ENCODE measurements around the gene GAMT.
"Not testable (repeated sequence)": the region's sequence is repeated elsewhere in the genome, so short reads cannot be mapped to it uniquely, and the experiment has no call there.

GAMT gene

GRCh38 chr19:1401138-1401888 is at the start of gene GAMT:
GAMT (minus strand) TSS chr19:1401542; CDS start chr19:1401476, 66 bp downstream.
- DNase-seq (ENCODE audit: low read depth, low spot score): no peak

- DNase-seq (ENCODE audit: low read depth, low spot score): no peak
Measured at GRCh38 chr19:1449467-1450442, 48.4 kb upstream of the GAMT start, which contains the start of gene APC2. APC2 (plus strand) TSS chr19:1450121; CDS start chr19:1453002, 2,881 bp downstream.

GRCh38 chr19:1447944-1448343 is 46.6 kb upstream of the GAMT start:
- DNase-seq (ENCODE audit: low read depth, low spot score): no peak

GRCh38 chr19:1447504-1447903 is 46.2 kb upstream of the GAMT start:
- no peak for DNase-seq (ENCODE audit: low read depth, low spot score)

DNA sequence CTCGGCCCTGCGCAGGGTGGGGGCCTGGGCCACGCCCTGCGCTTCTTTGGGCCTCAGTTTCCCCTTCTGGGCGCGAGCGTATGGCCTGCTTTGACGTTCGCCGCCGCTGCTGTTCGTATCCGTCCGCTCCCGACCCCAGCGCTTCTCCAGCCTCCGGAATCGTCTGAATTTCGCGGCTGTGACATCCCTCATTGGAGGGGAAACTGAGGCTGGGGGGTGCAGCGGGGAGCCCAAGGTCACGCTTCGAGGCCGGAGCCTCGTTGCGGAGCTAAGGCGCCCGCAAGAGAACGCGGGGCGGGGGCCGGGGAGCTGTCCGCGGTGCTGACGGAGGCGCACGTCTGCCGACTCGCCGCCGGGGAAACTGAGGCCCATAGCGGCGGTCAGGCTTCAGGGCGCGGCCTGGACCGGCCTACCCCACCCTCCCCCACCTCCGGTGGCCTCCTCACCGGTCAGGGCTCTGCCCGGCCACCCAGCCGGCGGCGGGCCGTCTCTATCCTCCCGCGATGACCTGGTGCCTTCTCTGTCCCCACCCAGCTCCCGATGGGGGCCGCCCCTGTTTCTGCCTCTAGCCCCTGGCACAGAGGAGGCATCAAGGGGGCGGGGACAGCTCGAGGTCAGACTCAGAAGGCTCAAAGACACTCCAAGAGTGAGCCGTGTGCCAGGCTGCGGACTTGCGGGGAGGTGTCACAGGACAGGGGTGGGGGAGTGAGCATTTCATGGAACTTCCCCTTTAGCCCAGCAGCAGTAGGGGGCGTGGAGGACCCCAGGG is 45.6 kb upstream of the GAMT start:
- no peak for DNase-seq (ENCODE audit: low read depth, low spot score)

DNA sequence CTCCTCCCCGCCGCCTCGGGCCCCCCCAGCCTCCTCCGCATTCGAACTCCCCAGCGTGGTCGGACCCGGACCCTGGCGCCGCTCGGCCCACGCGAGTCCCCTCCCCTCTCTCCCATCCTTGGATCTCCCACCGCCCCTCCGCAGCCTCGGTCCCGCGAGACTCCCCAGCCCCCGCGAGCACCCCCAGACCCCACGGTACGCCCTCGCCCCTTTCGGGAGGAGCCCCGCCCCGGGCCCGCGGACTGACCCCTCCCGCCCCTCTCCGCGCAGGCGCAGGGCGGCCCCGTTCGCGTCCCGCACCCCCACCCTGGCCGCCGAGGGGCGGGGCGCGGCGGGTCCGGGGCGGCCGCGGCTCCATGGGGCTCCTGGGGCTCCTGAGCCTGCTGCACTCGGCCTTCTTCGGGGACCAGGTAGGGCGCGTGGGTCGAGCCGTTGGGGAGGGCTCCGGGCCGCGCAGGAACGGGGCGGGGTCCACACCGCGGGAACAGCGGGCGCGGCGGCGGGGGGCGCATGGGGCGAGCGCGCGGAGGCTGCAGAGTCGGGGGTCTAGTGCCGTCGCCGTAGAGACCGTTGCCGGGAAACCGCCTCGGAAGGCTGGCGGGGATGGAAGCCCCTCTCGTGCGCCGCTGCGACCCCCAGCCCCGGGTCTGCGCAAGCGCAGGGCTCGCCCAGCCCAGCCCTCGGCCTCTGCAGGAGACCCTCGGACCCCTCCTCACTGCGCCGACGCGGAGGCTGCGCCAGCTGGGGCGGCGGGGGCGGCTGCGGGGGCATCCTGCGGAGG is 44.8 kb upstream of the GAMT start:
- no peak for DNase-seq (ENCODE audit: low read depth, low spot score)

DNA sequence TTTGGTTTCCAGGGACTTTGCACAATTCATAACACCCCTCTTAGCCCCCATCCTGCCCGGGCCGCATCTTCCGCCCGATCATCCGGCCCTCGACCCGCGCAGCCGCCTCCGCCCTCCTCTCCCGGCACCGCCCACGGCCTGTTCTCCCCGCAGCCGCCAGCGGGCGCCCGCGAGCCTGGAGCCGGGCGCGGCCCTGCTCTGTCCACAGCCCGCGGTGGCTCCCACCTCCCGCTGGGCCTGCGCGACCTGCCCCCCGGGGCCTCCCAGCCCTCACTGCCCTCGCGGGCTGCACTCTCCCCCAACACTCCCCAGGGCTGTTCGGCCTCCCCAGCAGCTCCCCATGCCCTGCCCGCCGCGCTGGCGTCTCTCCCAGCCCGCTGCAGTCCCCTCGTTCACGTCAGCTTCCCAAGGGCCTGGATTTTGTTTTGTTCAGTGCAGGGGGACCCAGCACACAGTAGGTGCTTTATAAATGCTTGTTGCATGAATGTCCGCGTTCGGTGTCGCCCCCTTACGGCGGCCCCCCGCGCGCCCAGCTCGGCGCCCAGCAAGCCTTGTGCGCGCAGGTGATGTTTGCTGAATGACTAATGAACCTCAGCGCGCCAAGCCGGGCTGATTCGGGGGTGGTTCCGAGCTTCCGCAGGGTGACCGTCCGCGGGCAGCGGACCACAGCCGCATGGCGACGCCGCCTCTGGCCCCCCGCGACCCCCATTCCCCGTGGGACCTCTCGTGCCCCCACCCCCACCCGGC is 44.0 kb upstream of the GAMT start:
- DNase-seq (ENCODE audit: low read depth, low spot score): peak; percentile 50

DNA sequence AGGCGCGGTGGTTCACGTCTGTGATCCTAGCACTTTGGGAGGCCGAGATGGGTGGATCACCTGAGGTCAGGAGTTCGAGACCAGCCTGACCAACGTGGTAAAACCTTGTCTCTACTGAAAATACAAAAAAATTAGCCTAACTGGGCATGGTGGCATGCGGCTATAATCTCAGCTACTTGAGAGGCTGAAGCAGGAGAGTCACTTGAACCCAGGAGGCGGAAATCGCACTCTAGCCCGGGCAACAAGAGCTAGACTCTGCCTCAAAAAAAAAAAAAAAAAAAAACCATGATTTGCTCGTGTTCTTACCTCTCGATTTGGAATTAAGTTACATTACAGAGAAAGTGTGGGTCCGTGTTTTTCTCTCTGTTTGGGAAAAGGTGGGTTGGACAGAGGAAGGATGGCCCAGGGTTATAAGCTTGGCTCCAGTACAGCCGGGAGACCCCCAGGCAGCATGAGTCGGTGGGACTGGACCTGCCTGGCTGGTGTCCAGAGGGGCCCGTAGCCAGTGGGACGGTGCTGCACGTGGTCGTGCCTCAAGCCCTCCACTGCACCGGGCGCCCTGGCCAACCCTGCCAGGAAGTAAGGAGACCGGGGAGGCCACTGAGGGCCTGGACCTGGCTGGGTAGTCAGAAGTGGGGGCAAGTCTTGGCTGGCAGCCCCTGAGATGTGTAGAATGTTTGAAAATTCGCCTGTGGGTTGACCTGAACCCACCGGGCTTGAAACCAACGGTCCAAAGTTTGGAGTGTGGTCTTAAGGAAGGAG is 40.5 kb upstream of the GAMT start:
- no peak for DNase-seq (ENCODE audit: low read depth, low spot score)

DNA sequence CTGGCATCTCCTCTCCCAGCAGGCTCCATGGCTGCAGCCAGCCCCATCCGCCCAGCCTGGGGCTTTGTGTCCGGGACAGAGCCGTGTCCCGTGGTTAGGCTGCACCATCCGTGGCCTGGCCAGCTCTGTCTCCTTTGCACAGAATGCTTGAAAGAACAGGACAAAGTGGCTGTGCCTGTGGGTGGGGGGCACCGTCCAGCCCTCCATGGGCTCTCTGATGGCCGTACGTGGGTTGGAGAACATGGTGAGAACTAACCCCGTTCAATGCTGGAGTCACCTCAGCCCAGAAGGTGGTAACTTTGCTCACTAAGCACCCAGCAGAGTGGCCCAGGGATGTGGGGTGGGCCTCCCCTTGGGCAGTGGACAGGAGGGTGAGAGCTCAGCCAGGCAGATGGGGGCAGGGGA is 39.7 kb upstream of the GAMT start:
- no peak for DNase-seq (ENCODE audit: low read depth, low spot score)

DNA sequence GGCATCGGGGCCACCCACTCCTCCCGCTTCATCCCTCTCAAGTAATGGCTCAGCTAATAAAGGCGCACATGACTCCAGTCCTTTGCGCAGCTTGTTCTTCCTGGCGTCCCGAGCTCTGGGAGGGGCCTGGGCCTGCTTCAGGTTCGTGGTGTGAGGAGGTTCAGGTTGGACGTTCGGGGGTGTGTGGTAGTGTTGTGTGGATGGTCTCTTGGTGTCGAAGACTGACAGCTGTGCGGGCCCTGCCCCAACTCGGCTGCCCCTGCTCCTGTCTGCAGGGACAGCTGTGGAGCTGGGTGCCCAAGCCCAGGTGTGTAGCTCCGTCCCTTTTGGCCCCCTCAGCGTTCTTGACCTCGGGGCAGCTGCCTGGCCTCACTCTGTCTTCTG is 39.1 kb upstream of the GAMT start:
- no peak for DNase-seq (ENCODE audit: low read depth, low spot score)

- DNase-seq (ENCODE audit: low read depth, low spot score): not testable (repeated sequence)
Measured at GRCh38 chr19:1439525-1440417, 38.4 kb upstream of the GAMT start.

DNA sequence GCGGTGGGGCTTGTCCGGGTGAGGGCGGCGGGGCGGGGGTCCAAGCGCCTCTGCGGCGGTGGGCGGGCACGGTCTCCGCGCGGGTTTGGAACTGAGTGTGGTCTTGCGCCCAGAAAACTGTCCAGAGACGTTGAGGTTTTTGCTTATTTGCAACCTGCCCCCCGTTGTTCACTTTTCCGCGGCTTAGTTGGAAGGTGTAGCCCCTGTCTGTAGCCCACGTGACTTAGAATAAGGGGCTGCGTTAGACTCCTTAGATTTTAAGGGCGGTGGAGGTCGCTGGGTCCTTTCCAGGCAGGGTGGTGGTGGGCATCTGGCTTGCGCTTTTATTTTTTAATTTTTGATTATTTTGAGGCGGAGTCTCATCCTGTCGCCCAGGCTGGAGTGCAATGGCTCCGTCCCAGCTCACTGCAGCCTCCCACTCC is 37.6 kb upstream of the GAMT start:
- DNase-seq (ENCODE audit: low read depth, low spot score): no peak

DNA sequence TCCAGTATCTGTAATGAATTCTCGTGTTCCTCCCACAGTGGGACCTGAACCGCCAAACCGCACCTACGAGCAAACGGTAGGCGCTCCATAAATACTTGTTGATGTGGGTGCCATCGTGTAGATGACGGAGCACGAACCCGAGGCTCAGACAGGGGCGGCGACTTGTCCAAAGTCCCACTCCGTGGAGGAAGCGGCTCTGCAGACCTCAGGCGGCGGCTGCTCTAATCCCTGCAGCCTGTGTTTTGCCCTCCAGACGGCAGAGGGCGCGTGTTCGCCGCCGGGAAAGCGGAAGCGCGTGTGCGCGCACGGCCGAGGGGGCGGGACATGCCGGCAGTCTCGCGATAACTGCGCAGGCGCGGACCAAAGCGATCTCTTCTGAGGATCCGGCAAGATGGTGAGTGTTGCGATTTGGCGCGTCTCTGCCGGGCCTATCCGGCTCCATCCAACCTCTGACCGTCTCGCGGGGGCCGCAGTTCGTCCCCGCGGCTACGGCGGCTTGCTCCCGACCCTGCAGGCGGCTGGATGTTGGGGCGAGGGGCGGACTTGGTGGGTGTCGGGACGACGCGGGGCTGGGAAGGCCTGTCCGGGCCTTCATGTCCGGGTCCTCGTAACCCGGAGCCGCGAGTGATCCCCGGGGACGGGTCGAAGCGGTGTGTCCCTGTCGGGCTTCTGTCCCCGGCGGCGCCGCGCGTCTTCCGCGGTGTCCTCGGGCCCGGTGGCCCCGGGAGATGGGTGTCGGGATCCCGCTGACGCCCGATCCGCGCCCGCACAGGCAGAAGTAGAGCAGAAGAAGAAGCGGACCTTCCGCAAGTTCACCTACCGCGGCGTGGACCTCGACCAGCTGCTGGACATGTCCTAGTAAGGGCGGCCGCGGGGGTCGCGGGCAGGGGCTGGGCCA is 36.9 kb upstream of the GAMT start, which contains the start of gene RPS15:
Gene RPS15 (plus strand): TSS at position 362 of the 898 bp plus-strand sequence. CDS start 30 bp downstream, at position 392.
- peak; percentile 91 for DNase-seq (ENCODE audit: low read depth, low spot score)

GRCh38 chr19:1437609-1438008 is 36.3 kb upstream of the GAMT start:
- DNase-seq (ENCODE audit: low read depth, low spot score): no peak

GRCh38 chr19:1435378-1435989 is 34.1 kb upstream of the GAMT start:
- no peak for DNase-seq (ENCODE audit: low read depth, low spot score)

DNA sequence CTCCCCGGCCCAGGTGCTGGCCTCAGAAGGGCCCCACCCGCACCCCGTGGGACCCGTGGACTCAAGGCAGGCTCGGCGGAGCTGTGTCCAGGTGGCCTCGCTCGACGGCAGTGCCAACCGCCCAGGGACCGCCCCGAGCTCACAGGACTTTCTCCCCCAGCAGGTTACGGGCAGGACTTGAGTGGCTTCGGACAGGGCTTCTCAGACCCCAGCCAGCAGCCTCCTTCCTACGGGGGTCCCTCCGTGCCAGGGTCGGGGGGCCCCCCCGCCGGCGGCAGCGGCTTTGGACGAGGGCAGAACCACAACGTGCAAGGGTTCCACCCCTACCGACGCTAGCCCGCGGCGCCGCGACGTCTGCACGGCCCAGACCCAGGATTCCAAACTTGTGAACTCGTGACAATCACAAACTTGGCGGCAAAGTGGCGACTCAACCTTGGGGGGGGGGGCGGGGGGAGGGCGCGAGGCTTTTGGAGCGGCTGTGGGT is 33.3 kb upstream of the GAMT start:
- no peak for DNase-seq (ENCODE audit: low read depth, low spot score)

DNA sequence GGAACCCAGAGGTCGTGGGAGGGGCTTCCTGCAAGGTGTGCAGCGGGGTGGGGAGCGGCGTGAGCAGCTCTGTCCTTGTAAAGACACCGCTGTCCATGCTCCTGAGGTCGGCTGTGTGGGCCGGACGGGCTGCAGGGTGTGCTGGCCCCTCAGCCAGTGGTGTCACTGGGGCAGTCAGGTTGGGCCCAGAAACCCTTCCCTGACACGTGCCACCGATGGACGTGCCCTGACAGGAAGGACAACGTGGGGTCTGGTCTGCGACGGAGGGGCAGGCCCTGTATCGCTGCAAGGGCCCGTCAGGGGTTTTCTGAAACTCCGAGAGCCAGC is 32.7 kb upstream of the GAMT start:
- DNase-seq (ENCODE audit: low read depth, low spot score): no peak

Data from activated CD4-positive, CD25-positive, alpha-beta regulatory T cell treated with anti-CD3 and anti-CD28 coated beads, Interleukin-2, amount 50 U/mL, for 16 hours (primary cell).